GM21825 (cell line): ENCODE results near the gene HAUS5.
"Not testable (repeated sequence)": the region's sequence is repeated elsewhere in the genome, so short reads cannot be mapped to it uniquely, and the experiment has no call there.

Experiments
- ATAC-seq: cut with Tn5 transposase; IDR thresholded peaks from one replicate; pipeline ENCODE4 v1.9.1; 2021; ENCODE audit warnings: mild to moderate bottlenecking, moderate library complexity; ENCODE audit not compliant: unreplicated experiment

The HAUS5 gene

GRCh38 chr19:35607170-35607569 lies 5.4 kb upstream of the HAUS5 start:
- ATAC-seq, result not testable (repeated sequence)

- ATAC-seq, result no peak
These were observed 4.9 kb upstream of the HAUS5 start for GRCh38 chr19:35607661-35608060.

GRCh38 chr19:35608251-35608650 lies 4.3 kb upstream of the HAUS5 start:
- ATAC-seq, result no peak

- ATAC-seq, result peak; percentile 33
These were observed 2.6 kb upstream of the HAUS5 start for GRCh38 chr19:35609851-35610353.

GRCh38 chr19:35612224-35612558 lies 344 bp upstream of the HAUS5 start:
- ATAC-seq, result no peak

GRCh38 chr19:35613574-35613973 lies 1.0 kb downstream of the HAUS5 start:
- ATAC-seq, result no peak

- no peak for ATAC-seq
These were observed 2.5 kb downstream of the HAUS5 start for GRCh38 chr19:35615036-35615435.

GRCh38 chr19:35618857-35619256 lies 6.3 kb downstream of the HAUS5 start:
- ATAC-seq, result no peak

GRCh38 chr19:35619290-35619923 lies 6.9 kb downstream of the HAUS5 start:
- no peak for ATAC-seq

GRCh38 chr19:35620001-35620400 lies 7.5 kb downstream of the HAUS5 start:
- ATAC-seq, result no peak

- ATAC-seq, result no peak
These were observed 9.2 kb downstream of the HAUS5 start for GRCh38 chr19:35621708-35622107.

GRCh38 chr19:35622750-35623149 lies 10.2 kb downstream of the HAUS5 start:
- no peak for ATAC-seq

GRCh38 chr19:35623327-35624010 lies 10.9 kb downstream of the HAUS5 start:
- ATAC-seq, result no peak

- peak; percentile 11 for ATAC-seq
These were observed 15.7 kb downstream of the HAUS5 start for GRCh38 chr19:35628264-35628564.

GRCh38 chr19:35628565-35629331 lies 16.2 kb downstream of the HAUS5 start, which contains the start of gene RBM42:
TSS of gene RBM42 (plus strand) at chr19:35629036. CDS start at chr19:35629154, 118 bp downstream.
- ATAC-seq, result peak; percentile 92

GRCh38 chr19:35629332-35629633 lies 16.7 kb downstream of the HAUS5 start:
- no peak for ATAC-seq

GRCh38 chr19:35633727-35634440 lies 21.3 kb downstream of the HAUS5 start:
- ATAC-seq, result no peak

- no peak for ATAC-seq
These were observed 24.1 kb downstream of the HAUS5 start for GRCh38 chr19:35636651-35637050.

GRCh38 chr19:35637165-35637564 lies 24.6 kb downstream of the HAUS5 start:
- no peak for ATAC-seq

GRCh38 chr19:35639321-35639639 lies 26.7 kb downstream of the HAUS5 start:
- no peak for ATAC-seq

- ATAC-seq, result no peak
These were observed 27.3 kb downstream of the HAUS5 start for GRCh38 chr19:35639863-35640262.
